Right lobe of liver (tissue), 6 donors: Measurements from ENCODE around the gene YWHAH. TPM values are rescaled to one million over a fixed set of nuclear protein-coding genes. Genes with fewer than 3 reads are reported as not detected.
"Not testable (repeated sequence)": the region's sequence is repeated elsewhere in the genome, so short reads cannot be mapped to it uniquely, and the experiment has no call there.

Experiments
- ATAC-seq, 4 donors: fragments of 200-7000 bp; cut with Tn5 transposase; one replicate each; pipeline ENCODE4 v1.9.1; 2020; ENCODE audit warnings: mild to moderate bottlenecking in 4 of 4, moderate library complexity in 4 of 4
- DNase-seq, 3 donors: peaks; one replicate each; pipeline ENCODE4 v3.0.0-alpha.2; 2020
- H3K27ac ChIP-seq, 3 donors: fragments of 200-600 bp; one replicate each; pipeline ENCODE4 v1.8.0; 2022
- H3K27me3 ChIP-seq, 2 donors: fragments of 200-600 bp; one replicate each; pipeline ENCODE4 v1.8.0; 2022
- H3K36me3 ChIP-seq, 4 donors: fragments of 200-600 bp; sonication (generic) in 1 of 4; one replicate each; pipeline versions ENCODE4 v1.5.1 to v1.8.0; 2017 to 2022; ENCODE audit warnings: control low read depth in 1 of 4
- H3K4me1 ChIP-seq, 4 donors: fragments of 200-600 bp; sonication (generic) in 1 of 4; one replicate each; pipeline versions ENCODE4 v1.5.1 to v1.8.0; 2017 to 2022; ENCODE audit warnings: control low read depth in 1 of 4
- H3K4me3 ChIP-seq, 3 donors: fragments of 200-600 bp; one replicate each; pipeline ENCODE4 v1.8.0; 2022
- H3K9me3 ChIP-seq, 4 donors: fragments of 200-600 bp; sonication (generic) in 1 of 4; one replicate each; pipeline versions ENCODE4 v1.5.1 to v1.8.0; 2017 to 2022; ENCODE audit warnings: control low read depth in 1 of 4
- CTCF ChIP-seq, 4 donors: fragments of 200-600 bp in 3 of 4; fragments of 450-650 bp in 1 of 4; IDR thresholded peaks; one replicate each; pipeline versions ENCODE4 v1.5.1 to v1.8.0; 2016 to 2022; ENCODE audit warnings: antibody characterized with exemption in 4 of 4, mild to moderate bottlenecking in 2 of 4
- POLR2A ChIP-seq: fragments of 450-650 bp; IDR thresholded peaks from one replicate; pipeline ENCODE4 v1.6.1; 2017; ENCODE audit warnings: antibody characterized with exemption, mild to moderate bottlenecking
- whole genome bisulfite sequencing: methylation state at CpG from one replicate; pipeline ENCODE4 v1.1.6; 2018; ENCODE audit warnings: low coverage, low lambda C conversion rate; ENCODE audit not compliant: insufficient coverage; ENCODE audit errors: missing lambda C conversion rate; 5-methylcytosine and 5-hydroxymethylcytosine counted together
- intact Hi-C, 2 donors: fragments of 100-400 bp; cut with DNase I; formaldehyde crosslinking; loops; one replicate each; pipeline versions ENCODE4 v1.11.2 to v1.14.1; 2022
- total RNA-seq, 6 experiments: library from RNA; depleted of rRNA in 2 of 6; stranded (reverse); fragments of >200 nt in 2 of 6; fragmentation: NEBNext Ultra II Directional in 3 of 6; extraction: Animal tissue kit (Norgen Biotek cat#: 25700) in 3 of 6; gene quantifications; one replicate each; pipeline versions ENCODE4 v1.1.0 to v1.2.4, GENCODE V29; 2016 to 2023
- donor health status: DM: no; HTN: yes; CAD: no.
- donor health status: DM: no; HTN: no; CAD: no.
- donor health status: DM: no; HTN: no; CAD: no.
- donor health status: DM: no; HTN: yes; CAD: no.
- donor health status: DM: no; HTN: yes; CAD: no.

Gene YWHAH
- total RNA-seq, 6 experiments from 2014 or later, result 35.8 to 97.5 (median 59.1) TPM

GRCh38 chr22:31980628-31981027 is 36.3 kb downstream of the YWHAH start:
- no peak for ATAC-seq
- Histone ChIP-seq H3K4me3 (no peak overlapping the region), H3K27me3 (no peaks in the 10 kb centered on the region), H3K27ac (no peak overlapping the region), H3K36me3 (no peaks in the 10 kb centered on the region), H3K4me1 (no peaks in the 10 kb centered on the region), H3K9me3 (no peaks in the 10 kb centered on the region)
- intact Hi-C loops, result no loop called here
- DNase-seq, result no peak
- WGBS, result 18% methylated on average over 1 of the region's 4 CpGs
- TF ChIP-seq POLR2A (no peak), CTCF (IDR thresholded peaks at IDR 0.05) (no peak)

- ATAC-seq, result not testable (repeated sequence)
Measured at GRCh38 chr22:31981976-31982375, 37.6 kb downstream of the YWHAH start.

GRCh38 chr22:31983911-31984656 is 39.7 kb downstream of the YWHAH start:
- no peak for DNase-seq
- 55% methylated on average over 4 of the region's 6 CpGs for WGBS
- TF ChIP-seq POLR2A (no peak), CTCF (IDR thresholded peaks at IDR 0.05) (no peak)
- intact Hi-C loops, result no loop called here
- Histone ChIP-seq H3K9me3 (no peaks in the 10 kb centered on the region), H3K36me3 (no peaks in the 10 kb centered on the region), H3K4me1 (no peaks in the 10 kb centered on the region), H3K4me3 (no peak overlapping the region), H3K27me3 (no peaks in the 10 kb centered on the region), H3K27ac (no peak overlapping the region)
- ATAC-seq, result no peak

More at GRCh38 chr22:31981976-31982375, 37.6 kb downstream of the YWHAH start:
- H3K4me1 ChIP-seq, H3K27ac ChIP-seq, H3K4me3 ChIP-seq, H3K27me3 ChIP-seq, H3K36me3 ChIP-seq, H3K9me3 ChIP-seq, intact Hi-C loops, DNase-seq: not testable (repeated sequence)
- 80% methylated on average over 8 of the region's 8 CpGs for WGBS

- TF ChIP-seq POLR2A (no peak), CTCF (IDR thresholded peaks at IDR 0.05) (no peak)
- ATAC-seq, result no peak
- 100% methylated on average over 1 of the region's 1 CpG for WGBS
- Histone ChIP-seq H3K4me1 (no peaks in the 10 kb centered on the region), H3K9me3 (no peaks in the 10 kb centered on the region), H3K27ac (no peak overlapping the region), H3K36me3 (no peaks in the 10 kb centered on the region), H3K4me3 (no peak overlapping the region), H3K27me3 (no peaks in the 10 kb centered on the region)
- no peak for DNase-seq
- intact Hi-C loops, result no loop called here
Measured at GRCh38 chr22:31987218-31987617, 42.9 kb downstream of the YWHAH start.

- ATAC-seq, result no peak
- intact Hi-C loops, result no loop called here
- Histone ChIP-seq H3K4me1 (no peaks in the 10 kb centered on the region), H3K27me3 (no peaks in the 10 kb centered on the region), H3K4me3 (no peak overlapping the region), H3K27ac (no peak overlapping the region), H3K36me3 (no peaks in the 10 kb centered on the region), H3K9me3 (no peaks in the 10 kb centered on the region)
- DNase-seq, result no peak
- 79% methylated on average over 2 of the region's 4 CpGs for WGBS
- no peak for TF ChIP-seq POLR2A
- TF ChIP-seq CTCF (IDR thresholded peaks at IDR 0.05), result no peak
Measured at GRCh38 chr22:31991102-31991839, 46.9 kb downstream of the YWHAH start.
